Astrocyte of the hippocampus (primary cell): ENCODE results near the gene SLC16A7.

Experiments
- DNase-seq: peaks from one replicate; pipeline ENCODE4 v3.0.0; 2011; ENCODE audit warnings: low read depth, low spot score

SLC16A7 gene

GRCh38 chr12:59668674-59669073 is 72.8 kb downstream of the SLC16A7 start:
- no peak for DNase-seq

- DNase-seq: no peak
Observed at GRCh38 chr12:59672273-59672672, 76.4 kb downstream of the SLC16A7 start.

GRCh38 chr12:59675461-59675860 is 79.6 kb downstream of the SLC16A7 start:
- no peak for DNase-seq

GRCh38 chr12:59677857-59678256 is 82.0 kb downstream of the SLC16A7 start:
- no peak for DNase-seq

GRCh38 chr12:59678759-59679411 is 83.1 kb downstream of the SLC16A7 start:
- DNase-seq: no peak

- peak; percentile 47 for DNase-seq
Observed at GRCh38 chr12:59689776-59690175, 93.9 kb downstream of the SLC16A7 start.

GRCh38 chr12:59695379-59695778 is 99.5 kb downstream of the SLC16A7 start:
- no peak for DNase-seq

GRCh38 chr12:59698600-59698999 is 102.8 kb downstream of the SLC16A7 start:
- no peak for DNase-seq

GRCh38 chr12:59699421-59700152 is 103.8 kb downstream of the SLC16A7 start:
- peak; percentile 10 for DNase-seq

GRCh38 chr12:59700153-59700450 is 104.3 kb downstream of the SLC16A7 start:
- DNase-seq: no peak

GRCh38 chr12:59708064-59708463 is 112.2 kb downstream of the SLC16A7 start:
- peak; percentile 83 for DNase-seq

- peak; percentile 42 for DNase-seq
Observed at GRCh38 chr12:59708484-59708883, 112.7 kb downstream of the SLC16A7 start.

GRCh38 chr12:59710004-59710628 is 114.3 kb downstream of the SLC16A7 start:
- DNase-seq: no peak

GRCh38 chr12:59710964-59711363 is 115.1 kb downstream of the SLC16A7 start:
- no peak for DNase-seq

GRCh38 chr12:59715434-59715833 is 119.6 kb downstream of the SLC16A7 start:
- DNase-seq: no peak

- DNase-seq: no peak
Observed at GRCh38 chr12:59716043-59716442, 120.2 kb downstream of the SLC16A7 start.

- DNase-seq: no peak
Observed at GRCh38 chr12:59717436-59717835, 121.6 kb downstream of the SLC16A7 start.

GRCh38 chr12:59719701-59720100 is 123.9 kb downstream of the SLC16A7 start:
- DNase-seq: no peak

- no peak for DNase-seq
Observed at GRCh38 chr12:59723520-59723919, 127.7 kb downstream of the SLC16A7 start.

GRCh38 chr12:59724011-59724695 is 128.3 kb downstream of the SLC16A7 start:
- DNase-seq: no peak

GRCh38 chr12:59733200-59733599 is 137.4 kb downstream of the SLC16A7 start:
- DNase-seq: no peak

- no peak for DNase-seq
Observed at GRCh38 chr12:59734371-59734770, 138.5 kb downstream of the SLC16A7 start.
